Nucleus accumbens (tissue), 56 donors: ENCODE results near the gene STON1.
"Not testable (repeated sequence)": the region's sequence is repeated elsewhere in the genome, so short reads cannot be mapped to it uniquely, and the experiment has no call there.

Experiments used
- DNase-seq, 56 donors: peaks; one replicate each; lab custom pipeline; 2025; lab: John Stamatoyannopoulos, UW

STON1 gene

GRCh38 chr2:48605482-48606175, 75.7 kb downstream of the STON1 start:
- DNase-seq: no peak

- DNase-seq: peak in 17 of 56 donors; percentile 5 to 46 (median 24)
Measured at GRCh38 chr2:48607307-48608014, 77.5 kb downstream of the STON1 start.

- DNase-seq: no peak
Measured at GRCh38 chr2:48613211-48613610, 83.3 kb downstream of the STON1 start.

GRCh38 chr2:48614581-48614980, 84.6 kb downstream of the STON1 start:
- DNase-seq: not testable (repeated sequence)

GRCh38 chr2:48617618-48618017, 87.7 kb downstream of the STON1 start, which contains the start of gene GTF2A1L:
GTF2A1L (plus strand) TSS chr2:48617856; CDS start chr2:48617875, 19 bp downstream.
- DNase-seq: no peak

- DNase-seq: no peak
Measured at GRCh38 chr2:48619526-48619925, 89.6 kb downstream of the STON1 start.

- no peak for DNase-seq
Measured at GRCh38 chr2:48620604-48621003, 90.7 kb downstream of the STON1 start.

GRCh38 chr2:48622691-48623090, 92.7 kb downstream of the STON1 start:
- DNase-seq: not testable (repeated sequence)

GRCh38 chr2:48624696-48625095, 94.7 kb downstream of the STON1 start:
- DNase-seq: no peak

GRCh38 chr2:48626047-48626446, 96.1 kb downstream of the STON1 start:
- DNase-seq: no peak

GRCh38 chr2:48633143-48633542, 103.2 kb downstream of the STON1 start:
- DNase-seq: no peak

- DNase-seq: no peak
Measured at GRCh38 chr2:48635786-48636185, 105.8 kb downstream of the STON1 start.

GRCh38 chr2:48638261-48638660, 108.3 kb downstream of the STON1 start:
- DNase-seq: no peak
